Measurements from ENCODE around the gene TFCP2L1.

The TFCP2L1 gene

GRCh38 chr2:121167411-121167810 lies 117.6 kb downstream of the TFCP2L1 start:
- ChIA-PET POLR2A (no interaction called here), CTCF (interaction anchor here (0.6 kb wide), 1 partner anchor 1579 kb away, joined by 3 read pairs; no protein-coding TSS in a partner anchor)
- no peak for TF ChIP-seq ZNF384 (IDR thresholded peaks at IDR 0.05)
- no peak for TF ChIP-seq NFRKB (IDR thresholded peaks at IDR 0.05)
- DNase-seq (ENCODE audit: extremely low spot score): no peak
